H1 (cell line): Measurements from ENCODE around the gene CACNA1C. TPM values are rescaled to one million over a fixed set of nuclear protein-coding genes. Genes with fewer than 3 reads are reported as not detected.

Experiments used
- CTCF ChIA-PET: fragments of 300-600 bp; sonication (Branson Sonifier 250); formaldehyde crosslinking; loops from one replicate; lab custom pipeline; 2021; ENCODE audit not compliant: partially characterized antibody; lab: Charles Lee
- POLR2A ChIA-PET: fragments of 300-600 bp; sonication (Branson Sonifier 250); formaldehyde crosslinking; loops from one replicate; lab custom pipeline; 2021; ENCODE audit warnings: inconsistent platforms; ENCODE audit not compliant: partially characterized antibody; lab: Charles Lee
- DNase-seq, 2 experiments: peaks; one replicate each; pipeline versions ENCODE4 v3.0.0 to v3.0.0-alpha.2; 2010 to 2022; ENCODE audit warnings: low spot score in 2 of 2, low read depth in 1 of 2, mixed read lengths in 1 of 2
- FAIRE-seq: peaks from 2 replicates; lab custom pipeline; 2011; peaks lifted over from hg19 to GRCh38; lab: Jason Lieb, UNC
- H2AFZ ChIP-seq: 2 replicates; pipeline ENCODE4 v1.8.1; 2012; ENCODE audit warnings: low read length, inconsistent platforms
- H2AK5ac ChIP-seq: 2 replicates; pipeline ENCODE4 v1.6.1; 2013; ENCODE audit warnings: low read depth, low read length
- H2BK120ac ChIP-seq: replicated peaks from 2 replicates; pipeline ENCODE3; 2013; ENCODE audit warnings: low read depth, low read length, inconsistent platforms
- H2BK12ac ChIP-seq: 2 replicates; pipeline ENCODE4 v1.6.1; 2013; ENCODE audit warnings: low read depth, low read length
- H2BK15ac ChIP-seq: 2 replicates; pipeline ENCODE4 v1.6.1; 2013; ENCODE audit warnings: low read length
- H2BK20ac ChIP-seq: 2 replicates; pipeline ENCODE4 v1.6.1; 2013; ENCODE audit warnings: low read length
- H2BK5ac ChIP-seq: 2 replicates; pipeline ENCODE4 v1.6.1; 2013; ENCODE audit warnings: low read depth, low read length
- H3K14ac ChIP-seq: 2 replicates; pipeline ENCODE4 v1.6.1; 2013; ENCODE audit warnings: inconsistent platforms; ENCODE audit not compliant: insufficient read length
- H3K18ac ChIP-seq: 2 replicates; pipeline ENCODE4 v1.6.1; 2013; ENCODE audit warnings: low read length; ENCODE audit errors: extremely low read depth
- H3K23ac ChIP-seq: 2 replicates; pipeline ENCODE4 v1.6.1; 2013; ENCODE audit warnings: inconsistent platforms; ENCODE audit not compliant: insufficient read length
- H3K23me2 ChIP-seq: 2 replicates; pipeline ENCODE4 v1.6.1; 2013; ENCODE audit warnings: low read depth, low read length
- H3K27ac ChIP-seq: 2 replicates; pipeline ENCODE4 v1.6.1; 2011; ENCODE audit warnings: low read depth, low read length, inconsistent platforms
- H3K27me3 ChIP-seq, 4 experiments: replicated peaks in 1 of 4; 1 replicate in 1 of 4; 2 replicates in 3 of 4; pipeline versions ENCODE4 v1.6.1 to v1.8.1; 2011 to 2013; ENCODE audit warnings: low read length in 3 of 4, mild to moderate bottlenecking in 3 of 4, inconsistent platforms in 2 of 4, mixed read lengths in 2 of 4, moderate library complexity in 1 of 4; ENCODE audit not compliant: control insufficient read depth in 3 of 4, insufficient read depth in 3 of 4; ENCODE audit errors: extremely low read depth in 1 of 4
- H3K36me3 ChIP-seq, 4 experiments: 2 replicates each; pipeline versions ENCODE4 v1.6.1 to v1.8.1; 2011 to 2013; ENCODE audit warnings: mild to moderate bottlenecking in 4 of 4, low read length in 3 of 4, moderate library complexity in 2 of 4, control low read depth in 1 of 4, inconsistent platforms in 1 of 4; ENCODE audit not compliant: insufficient read depth in 4 of 4, control insufficient read depth in 2 of 4
- H3K4ac ChIP-seq: replicated peaks from 2 replicates; pipeline ENCODE3; 2013; ENCODE audit warnings: low read length, low read depth, mixed read lengths, inconsistent platforms; ENCODE audit not compliant: insufficient read length
- H3K4me1 ChIP-seq, 4 experiments: replicated peaks in 1 of 4; 1 replicate in 1 of 4; 2 replicates in 3 of 4; pipeline versions ENCODE4 v1.6.1 to v1.8.1; 2011 to 2013; ENCODE audit warnings: low read length in 3 of 4, inconsistent platforms in 2 of 4, mixed read lengths in 1 of 4; ENCODE audit not compliant: insufficient read depth in 4 of 4, control insufficient read depth in 3 of 4
- H3K4me2 ChIP-seq, 2 experiments: 2 replicates each; pipeline versions ENCODE4 v1.6.1 to v1.8.1; 2011 to 2013; ENCODE audit warnings: low read depth in 2 of 2, low read length in 2 of 2, control low read depth in 1 of 2, inconsistent platforms in 1 of 2, mild to moderate bottlenecking in 1 of 2; ENCODE audit not compliant: insufficient read depth in 1 of 2
- H3K4me3 ChIP-seq, 4 experiments: fragments of 200-600, 300-600 bp in 1 of 4; sonication (generic), shearing (Covaris generic), sonication (Bioruptor Twin) in 1 of 4; 2 replicates each; pipeline versions ENCODE4 v1.5.1 to v1.8.1; 2011 to 2016; ENCODE audit warnings: low read length in 4 of 4, low read depth in 3 of 4, control low read depth in 2 of 4, inconsistent platforms in 2 of 4, mild to moderate bottlenecking in 2 of 4, mixed read lengths in 1 of 4, moderate library complexity in 1 of 4; ENCODE audit not compliant: insufficient read depth in 2 of 4; ENCODE audit errors: extremely low read depth in 1 of 4
- H3K56ac ChIP-seq: replicated peaks from 2 replicates; pipeline ENCODE3; 2013; ENCODE audit warnings: low read depth, mild to moderate bottlenecking, mixed read lengths, low read length, inconsistent platforms; ENCODE audit not compliant: insufficient read length
- H3K79me1 ChIP-seq: 2 replicates; pipeline ENCODE4 v1.6.1; 2013; ENCODE audit warnings: low read depth, low read length, control low read depth
- H3K79me2 ChIP-seq, 2 experiments: 2 replicates each; pipeline versions ENCODE4 v1.6.1 to v1.8.1; 2012 to 2013; ENCODE audit warnings: low read length in 2 of 2, mild to moderate bottlenecking in 2 of 2, inconsistent platforms in 1 of 2; ENCODE audit not compliant: insufficient read depth in 2 of 2, control insufficient read depth in 1 of 2
- H3K9ac ChIP-seq, 4 experiments: replicated peaks in 1 of 4; 1 replicate in 1 of 4; 2 replicates in 3 of 4; pipeline versions ENCODE4 v1.6.1 to v1.8.1; 2011 to 2013; ENCODE audit warnings: low read depth in 3 of 4, low read length in 3 of 4, control low read depth in 2 of 4, mild to moderate bottlenecking in 2 of 4, moderate library complexity in 2 of 4, inconsistent platforms in 1 of 4; ENCODE audit errors: extremely low read depth in 1 of 4
- H3K9me3 ChIP-seq, 2 experiments: 2 replicates each; pipeline versions ENCODE4 v1.6.1 to v1.8.1; 2012 to 2013; ENCODE audit warnings: mild to moderate bottlenecking in 2 of 2, moderate library complexity in 2 of 2, control low read depth in 1 of 2, inconsistent platforms in 1 of 2, low read depth in 1 of 2, low read length in 1 of 2, mixed read lengths in 1 of 2; ENCODE audit not compliant: insufficient read depth in 2 of 2
- H4K20me1 ChIP-seq, 2 experiments: replicated peaks in 1 of 2; 2 replicates each; pipeline versions ENCODE3 to v1.8.1; 2011 to 2013; ENCODE audit warnings: inconsistent platforms in 2 of 2, low read length in 2 of 2, mild to moderate bottlenecking in 1 of 2; ENCODE audit not compliant: insufficient read depth in 2 of 2, control insufficient read depth in 1 of 2
- H4K5ac ChIP-seq: 2 replicates; pipeline ENCODE4 v1.6.1; 2013; ENCODE audit warnings: low read length, low read depth, mixed read lengths, inconsistent platforms; ENCODE audit not compliant: insufficient read length
- H4K8ac ChIP-seq: 2 replicates; pipeline ENCODE4 v1.8.0; 2013; ENCODE audit warnings: mild to moderate bottlenecking, moderate library complexity, low read length, inconsistent platforms; ENCODE audit not compliant: insufficient read depth; ENCODE audit errors: extremely low read depth
- H4K91ac ChIP-seq: replicated peaks from 2 replicates; pipeline ENCODE3; 2013; ENCODE audit warnings: low read length, mixed read lengths, inconsistent platforms; ENCODE audit not compliant: insufficient read length
- CBX8 ChIP-seq: fragments of 300-800, 300-1000 bp; sonication (generic); IDR thresholded peaks from 2 replicates; pipeline ENCODE4 v1.7.1; 2016; ENCODE audit warnings: low read depth, low read length, borderline replicate concordance
- CHD1 ChIP-seq: IDR thresholded peaks from 2 replicates; pipeline ENCODE4 v1.6.1; 2012; ENCODE audit warnings: low read depth, low read length, improper control_type of control experiment
- CHD2 ChIP-seq: IDR thresholded peaks from 2 replicates; pipeline ENCODE4 v1.6.1; 2012; ENCODE audit warnings: low read length, improper control_type of control experiment
- GABPA ChIP-seq: IDR thresholded peaks from 2 replicates; pipeline ENCODE4 v1.6.1; 2011; ENCODE audit warnings: mild to moderate bottlenecking, low read length, moderate library complexity, borderline replicate concordance; ENCODE audit not compliant: insufficient read depth
- KDM1A ChIP-seq: fragments of 200-600, 300-600 bp; sonication (generic); IDR thresholded peaks from 2 replicates; pipeline ENCODE4 v1.7.1; 2016; ENCODE audit warnings: mild to moderate bottlenecking, low read length, borderline replicate concordance
- KDM4A ChIP-seq: IDR thresholded peaks from one replicate; pipeline ENCODE4 v1.7.1; 2012; ENCODE audit warnings: low read depth, mild to moderate bottlenecking, moderate library complexity, low read length, inconsistent platforms; ENCODE audit not compliant: severe bottlenecking
- RXRA ChIP-seq: IDR thresholded peaks from 2 replicates; pipeline ENCODE4 v1.6.1; 2011; ENCODE audit warnings: low read depth, mild to moderate bottlenecking, low read length, moderate library complexity; ENCODE audit not compliant: insufficient read depth
- SRF ChIP-seq: IDR thresholded peaks from 2 replicates; pipeline ENCODE4 v1.6.1; 2011; ENCODE audit warnings: mild to moderate bottlenecking, low read depth, low read length, moderate library complexity
- WGBS, 2 experiments: shearing (Covaris generic) in 1 of 2; methylation state at CpG; one replicate each; pipeline versions ENCODE4 v1.1.6 to v1.1.7; 2013 to 2015; ENCODE audit warnings: low lambda C conversion rate in 2 of 2, mixed read lengths in 2 of 2, inconsistent platforms in 1 of 2, low coverage in 1 of 2, missing lambda C conversion rate in 1 of 2; ENCODE audit not compliant: insufficient replicate concordance in 2 of 2, insufficient coverage in 1 of 2, insufficient read length in 1 of 2; ENCODE audit errors: extremely low coverage in 1 of 2, missing lambda C conversion rate in 1 of 2; 5-methylcytosine and 5-hydroxymethylcytosine counted together
- polyA plus RNA-seq, 7 experiments: library from polyadenylated mRNA; depleted of rRNA in 3 of 7; stranded (reverse) in 5 of 7; unstranded in 2 of 7; fragments of >200 nt in 5 of 7; fragments of 200-250 nt in 2 of 7; gene quantifications; 1 replicate in 5 of 7; 2 replicates in 1 of 7; 4 replicates in 1 of 7; pipeline versions ENCODE4 v1.2.1 to v1.2.3, GENCODE V29; 2011 to 2013; ENCODE audit warnings: missing spikeins in 2 of 7, mixed read lengths in 2 of 7
- total RNA-seq: library from RNA; stranded (reverse); fragmentation: NEBNext Ultra II Directional; extraction: Animal tissue kit (Norgen Biotek cat#: 25700); gene quantifications from 2 replicates; pipeline ENCODE4 v1.2.1, GENCODE V29; 2021

The CACNA1C gene
- total and polyA plus RNA-seq, 2 of the 8 experiments (the other 6 are each of a cell fraction or from before 2014, with no cell fraction given), result 1.3 TPM

DNA sequence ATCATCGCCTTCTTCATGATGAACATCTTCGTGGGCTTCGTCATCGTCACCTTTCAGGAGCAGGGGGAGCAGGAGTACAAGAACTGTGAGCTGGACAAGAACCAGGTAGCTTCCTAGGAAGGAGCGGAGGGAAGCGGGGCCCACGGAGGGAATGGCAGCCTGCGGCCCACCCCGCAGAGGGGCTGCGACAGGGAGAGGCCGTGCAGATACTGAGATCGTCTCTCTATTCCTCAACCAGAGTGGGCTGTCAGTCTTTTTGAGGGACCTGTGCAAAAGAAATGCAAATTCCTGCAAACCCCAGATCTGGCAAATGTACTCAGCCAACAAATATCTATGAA, 555.8 kb downstream of the CACNA1C start:
- Histone ChIP-seq H3K18ac (no peak overlapping the region), H3K9me3 (no peaks in the 10 kb centered on the region)
- CTCF ChIA-PET, result interaction anchor here (0.7 to 3.6 kb wide), 2 partner anchors 16 to 17 kb away, joined by 3 to 12 read pairs; no protein-coding TSS in a partner anchor

More for the DNA sequence above, 555.8 kb downstream of the CACNA1C start:
- no peak overlapping the region for H3K14ac ChIP-seq
- no peak for DNase-seq
- H2BK12ac ChIP-seq, result no peak overlapping the region
- H2AFZ ChIP-seq, result no peak overlapping the region
- H3K36me3 ChIP-seq, result no peaks in the 10 kb centered on the region; a peak in 1 of 8 replicates
- H3K23ac ChIP-seq, result no peak overlapping the region
- no peak overlapping the region for H3K56ac ChIP-seq
- no peak overlapping the region for H2BK15ac ChIP-seq
- no peak overlapping the region for H2BK120ac ChIP-seq
- H4K5ac ChIP-seq, result no peak overlapping the region
- H4K91ac ChIP-seq, result no peak overlapping the region
- POLR2A ChIA-PET, result interaction anchor here (1.1 kb wide), 1 partner anchor 11 kb away, joined by 3 read pairs; no protein-coding TSS in a partner anchor
- no peaks in the 10 kb centered on the region for H4K20me1 ChIP-seq
- no peak overlapping the region for H3K9ac ChIP-seq
- H3K4me3 ChIP-seq, result no peak overlapping the region
- no peak overlapping the region for H3K4me2 ChIP-seq
- H3K79me2 ChIP-seq, result no peaks in the 10 kb centered on the region
- no peak for FAIRE-seq
- H3K4ac ChIP-seq, result no peak overlapping the region
- no peak overlapping the region for H2AK5ac ChIP-seq
- TF ChIP-seq CHD1 (no peak), KDM4A (no peak), RXRA (no peak), CHD2 (no peak), CBX8 (no peak), GABPA (no peak), SRF (no peak), KDM1A (no peak)
- no peak overlapping the region for H3K27ac ChIP-seq
- H3K4me1 ChIP-seq, result no peaks in the 10 kb centered on the region
- 89% methylated on average over 12 of the region's 12 CpGs; no CpG with 5 or more reads in 1 of the 2 experiments for WGBS, 2 experiments
- no peaks in the 10 kb centered on the region for H3K23me2 ChIP-seq
- no peak overlapping the region for H2BK5ac ChIP-seq
- H4K8ac ChIP-seq, result no peak overlapping the region
- no peak overlapping the region for H2BK20ac ChIP-seq
- H3K27me3 ChIP-seq, result no peaks in the 10 kb centered on the region
- H3K79me1 ChIP-seq, result no peaks in the 10 kb centered on the region
